Psoas muscle (tissue), 8 donors: ENCODE measurements around the gene EIF3F. TPM values are rescaled to one million over a fixed set of nuclear protein-coding genes. Genes with fewer than 3 reads are reported as not detected.

Experiments used
- ATAC-seq, 4 donors: fragments of 200-7000 bp; cut with Tn5 transposase; one replicate each; pipeline ENCODE4 v1.9.1; 2020; ENCODE audit warnings: moderate library complexity in 3 of 4, mild to moderate bottlenecking in 2 of 4
- DNase-seq, 2 donors: peaks; one replicate each; pipeline ENCODE4 v3.0.0-alpha.2; 2020
- H3K27ac ChIP-seq: fragments of 200-600 bp; one replicate; pipeline ENCODE4 v1.8.0; 2022
- H3K27me3 ChIP-seq, 3 donors: fragments of 200-600 bp in 1 of 3; one replicate each; pipeline versions ENCODE4 v1.6.1 to v1.8.0; 2013 to 2022; ENCODE audit warnings: low read length in 2 of 3, mild to moderate bottlenecking in 2 of 3, moderate library complexity in 1 of 3; ENCODE audit not compliant: insufficient read depth in 3 of 3
- H3K36me3 ChIP-seq, 2 donors: fragments of 200-600 bp in 1 of 2; one replicate each; pipeline versions ENCODE4 v1.6.1 to v1.8.0; 2013 to 2022; ENCODE audit warnings: low read depth in 1 of 2, mild to moderate bottlenecking in 1 of 2, moderate library complexity in 1 of 2; ENCODE audit not compliant: insufficient read depth in 1 of 2
- H3K4me1 ChIP-seq: fragments of 200-600 bp; one replicate; pipeline ENCODE4 v1.8.0; 2022
- H3K4me3 ChIP-seq: fragments of 200-600 bp; one replicate; pipeline ENCODE4 v1.8.0; 2022; ENCODE audit warnings: mild to moderate bottlenecking
- H3K9me3 ChIP-seq: fragments of 200-600 bp; one replicate; pipeline ENCODE4 v1.8.0; 2022
- CTCF ChIP-seq: fragments of 200-600 bp; IDR thresholded peaks from one replicate; pipeline ENCODE4 v1.8.0; 2022; ENCODE audit warnings: antibody characterized with exemption
- WGBS, 3 donors: extraction: QIAGEN DNeasy Blood & Tissue Kit; methylation state at CpG; one replicate each; pipeline versions ENCODE4 v1.1.6 to v1.1.7; 2013; 5-methylcytosine and 5-hydroxymethylcytosine counted together
- intact Hi-C, 2 donors: fragments of 100-400 bp; cut with DNase I; formaldehyde crosslinking; loops; one replicate each; pipeline versions ENCODE4 v1.11.0 to v1.14.2; 2022
- long read RNA-seq, 2 donors: library from polyadenylated mRNA; unstranded; transcript quantifications; one replicate each; pipeline ENCODE4 v2.0.0, GENCODE V29; 2021
- polyA plus RNA-seq, 3 donors: library from polyadenylated mRNA; stranded (reverse); fragments of 200-250 nt; gene quantifications; one replicate each; pipeline ENCODE4 v1.2.3, GENCODE V29; 2013
- total RNA-seq, 4 donors: library from RNA; stranded (reverse); fragmentation: NEBNext Ultra II Directional in 2 of 4; extraction: Animal tissue kit (Norgen Biotek cat#: 25700) in 2 of 4; gene quantifications; one replicate each; pipeline versions ENCODE4 v1.2.1 to v1.2.4, GENCODE V29; 2021 to 2023
- donor health status: healthy with polysubstance abuse.
- donor health status: DM: no; HTN: no; CAD: no; lungs with moderate emphysema.
- donor health status: Bipolar disorder and iron deficiency.
- donor health status: healthy.
- donor health status: DM: yes; HTN: yes; CAD: no.
- donor health status: DM: no; HTN: no; CAD: no.
- donor health status: DM: no; HTN: no; CAD: no.
- donor health status: DM: yes; HTN: yes; CAD: no.

Gene EIF3F
- total RNA-seq, result 100 to 1,000 TPM; 149 to 208 (median 202) TPM
- 100 to 1,000 TPM; 388 to 539 (median 468) TPM for polyA plus RNA-seq
- long read RNA-seq, donor 1, transcript EIF3F-201 (8 exons, 1,254 nt), result major isoform, 118 of 123 reads
- long read RNA-seq, donor 1, partial matches to known transcripts, result 2 of 123 reads
- long read RNA-seq, donor 1, other reads (novel, unspliced or antisense), result 2 of 123 reads
- long read RNA-seq, donor 2, transcript EIF3F-201 (8 exons, 1,254 nt), result major isoform, 334 of 355 reads
- long read RNA-seq, donor 2, partial matches to known transcripts, result 8 of 355 reads
- long read RNA-seq, donor 2, other reads (novel, unspliced or antisense), result 12 of 355 reads

GRCh38 chr11:7986768-7987559 is at the start of gene EIF3F:
EIF3F (plus strand) TSS chr11:7987337; CDS start chr11:7987353, 16 bp downstream.
- DNase-seq, result peak; percentile 84 to 91
- Histone ChIP-seq H3K27ac (peak within 1 kb of the TSS; percentile 80), H3K4me1 (peaks cover 28% of the 10 kb centered on the region), H3K9me3 (no peaks in the 10 kb centered on the region), H3K27me3 (no peaks in the 10 kb centered on the region), H3K4me3 (peak within 1 kb of the TSS; percentile 76), H3K36me3 (peaks cover 0 to 19% of the 10 kb centered on the region in 2 donors)
- peak; percentile 100 for ATAC-seq
- WGBS, 3 donors, result 0 to 1% (median 0%) methylated on average over 45 to 47 of the region's 47 CpGs
- TF ChIP-seq CTCF, result peak; percentile 85
- intact Hi-C loops, result loop anchor here (2.0 to 10.0 kb wide), 5 partner anchors 94 to 892 kb away; no protein-coding TSS in a partner anchor

GRCh38 chr11:7941146-7941545 is 46.0 kb upstream of the EIF3F start:
- Histone ChIP-seq H3K36me3 (no peaks in the 10 kb centered on the region), H3K9me3 (peaks cover 18% of the 10 kb centered on the region), H3K27me3 (no peaks in the 10 kb centered on the region), H3K27ac (no peak overlapping the region), H3K4me1 (no peaks in the 10 kb centered on the region), H3K4me3 (no peak overlapping the region)
- no peak for TF ChIP-seq CTCF
- ATAC-seq (no peak), DNase-seq (no peak)
- intact Hi-C loops, result no loop called here
- 53 to 66% (median 61%) methylated on average over 5 of the region's 5 CpGs for WGBS, 3 donors

- Histone ChIP-seq H3K27me3 (no peaks in the 10 kb centered on the region), H3K4me1 (no peaks in the 10 kb centered on the region), H3K9me3 (peaks cover 18% of the 10 kb centered on the region), H3K4me3 (no peak within 1 kb of the TSS), H3K27ac (no peak within 1 kb of the TSS), H3K36me3 (no peaks in the 10 kb centered on the region)
- WGBS, 3 donors, result 82 to 87% (median 83%) methylated on average over 2 of the region's 2 CpGs
- ATAC-seq, result no peak
- intact Hi-C loops, result no loop called here
- TF ChIP-seq CTCF, result no peak
- no peak for DNase-seq
Observed at GRCh38 chr11:7941608-7942007, 45.5 kb upstream of the EIF3F start, which contains the start of gene OR10A3. OR10A3 (minus strand) TSS chr11:7941708; CDS start chr11:7939520, 2,188 bp downstream.

- ATAC-seq (no peak), DNase-seq (no peak)
- 82 to 87% (median 84%) methylated on average over 2 of the region's 2 CpGs for WGBS, 3 donors
- no peak for TF ChIP-seq CTCF
- H3K4me1 ChIP-seq, result no peaks in the 10 kb centered on the region
- H3K27me3 ChIP-seq, result no peaks in the 10 kb centered on the region
- intact Hi-C loops, result no loop called here
- H3K4me3 ChIP-seq, result no peak overlapping the region
- H3K27ac ChIP-seq, result no peak overlapping the region
- H3K36me3 ChIP-seq, result no peaks in the 10 kb centered on the region
- peaks cover 18% of the 10 kb centered on the region for H3K9me3 ChIP-seq
Observed at GRCh38 chr11:7944123-7944522, 43.0 kb upstream of the EIF3F start.
